IPS-11a (cell line): ENCODE results near the gene ITPRID2.

Experiments used
- H3K4me3 ChIP-seq: one replicate; pipeline ENCODE4 v1.5.1; 2013; ENCODE audit warnings: low read depth, low read length, control low read depth

Gene ITPRID2

DNA sequence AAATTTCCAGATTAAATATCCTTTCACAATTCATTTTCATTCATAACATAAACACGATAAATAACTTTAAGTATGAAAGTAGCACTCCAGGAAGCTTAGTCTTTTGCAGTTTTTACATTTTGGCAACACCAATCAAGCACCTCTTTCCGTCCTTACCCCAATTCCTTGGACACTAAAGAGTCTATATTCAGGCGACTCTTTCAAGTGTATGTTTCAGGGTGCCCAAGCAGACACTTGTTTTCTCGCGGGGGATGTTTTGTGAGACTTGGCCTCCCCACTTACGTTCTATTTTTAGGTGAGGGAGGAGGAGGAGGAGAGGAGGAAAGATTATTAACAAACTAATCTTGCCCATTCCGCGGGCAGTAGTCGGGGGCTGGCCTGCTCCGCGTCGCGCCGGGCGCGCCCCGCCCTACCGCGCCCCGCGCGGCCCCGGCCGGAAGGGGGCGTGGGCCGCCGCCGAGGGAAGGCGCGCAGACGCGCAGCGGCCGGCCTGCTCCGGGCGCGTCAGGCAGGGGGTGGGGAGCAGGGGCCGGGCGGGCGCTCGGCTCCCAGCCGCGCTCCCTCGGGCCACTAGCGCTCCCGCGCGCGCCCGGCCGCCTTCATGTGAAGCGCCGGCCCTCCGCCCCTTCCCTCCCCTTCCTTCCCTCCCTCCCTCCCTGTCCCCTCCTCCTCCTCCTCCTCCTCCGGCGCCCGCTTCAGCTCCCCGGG is at the start of gene ITPRID2:
Gene ITPRID2 (plus strand): TSS at position 473 of the 708 bp plus-strand sequence. CDS start 337 bp downstream, outside the sequence.
- H3K4me3 ChIP-seq = peak within 1 kb of the TSS; percentile 79

DNA sequence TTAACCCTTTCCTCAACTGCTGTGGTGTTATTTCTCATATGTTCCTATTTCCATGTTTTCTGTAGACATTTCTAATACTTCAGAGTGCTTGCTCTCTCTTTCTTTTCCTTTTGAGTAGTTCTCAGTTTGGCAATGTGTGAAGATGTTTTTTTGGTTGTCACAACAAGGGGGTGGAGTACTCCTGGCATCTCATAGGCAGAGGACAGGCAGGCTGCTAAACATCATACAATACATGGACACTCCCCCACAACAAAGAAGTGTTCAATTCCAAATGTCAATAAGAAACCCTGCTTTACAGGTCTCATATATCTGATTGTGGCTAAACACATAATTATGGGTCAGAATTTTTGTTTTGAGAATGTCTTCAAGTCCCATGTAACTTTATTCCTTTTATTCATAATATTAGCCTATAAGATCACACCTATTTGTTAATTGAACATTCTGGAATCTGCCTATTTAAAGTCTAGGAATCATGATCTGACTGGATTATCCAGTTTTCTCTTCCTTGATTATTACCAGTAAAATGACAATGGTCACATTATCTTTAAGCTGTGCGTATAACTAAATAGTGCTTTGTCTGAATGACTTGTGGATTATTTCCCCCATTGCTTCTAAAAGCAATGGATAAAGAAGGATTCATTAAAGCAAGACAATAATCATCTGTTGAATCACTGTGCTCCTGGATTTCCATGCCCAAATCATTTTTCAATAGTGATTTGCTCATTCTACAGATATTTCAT is 46.8 kb upstream of the ITPRID2 start:
- no peak overlapping the region for H3K4me3 ChIP-seq

GRCh38 chr2:181846399-181847197 is 44.9 kb upstream of the ITPRID2 start:
- H3K4me3 ChIP-seq = no peak overlapping the region

- no peak overlapping the region for H3K4me3 ChIP-seq
Observed at GRCh38 chr2:181847198-181847556, 44.4 kb upstream of the ITPRID2 start.

DNA sequence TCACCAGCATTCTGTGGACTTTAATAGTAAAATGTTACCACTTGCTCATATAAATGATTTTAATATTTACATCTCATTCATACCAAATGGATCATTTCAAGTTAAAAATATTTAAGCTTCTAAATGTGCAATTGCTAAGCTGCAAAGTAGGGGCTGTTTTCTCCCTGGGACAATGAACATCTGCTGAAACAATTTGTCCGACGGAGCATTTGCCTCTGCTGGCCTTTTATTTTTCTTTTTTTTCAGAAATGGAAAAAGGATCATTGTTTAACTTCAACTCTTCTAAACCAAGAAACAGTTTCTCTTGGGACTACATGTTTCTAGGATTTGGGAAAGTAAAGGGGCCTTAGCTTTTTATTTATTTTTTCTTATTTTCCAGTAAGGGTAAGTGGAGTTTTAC is 43.8 kb upstream of the ITPRID2 start:
- no peak overlapping the region for H3K4me3 ChIP-seq

DNA sequence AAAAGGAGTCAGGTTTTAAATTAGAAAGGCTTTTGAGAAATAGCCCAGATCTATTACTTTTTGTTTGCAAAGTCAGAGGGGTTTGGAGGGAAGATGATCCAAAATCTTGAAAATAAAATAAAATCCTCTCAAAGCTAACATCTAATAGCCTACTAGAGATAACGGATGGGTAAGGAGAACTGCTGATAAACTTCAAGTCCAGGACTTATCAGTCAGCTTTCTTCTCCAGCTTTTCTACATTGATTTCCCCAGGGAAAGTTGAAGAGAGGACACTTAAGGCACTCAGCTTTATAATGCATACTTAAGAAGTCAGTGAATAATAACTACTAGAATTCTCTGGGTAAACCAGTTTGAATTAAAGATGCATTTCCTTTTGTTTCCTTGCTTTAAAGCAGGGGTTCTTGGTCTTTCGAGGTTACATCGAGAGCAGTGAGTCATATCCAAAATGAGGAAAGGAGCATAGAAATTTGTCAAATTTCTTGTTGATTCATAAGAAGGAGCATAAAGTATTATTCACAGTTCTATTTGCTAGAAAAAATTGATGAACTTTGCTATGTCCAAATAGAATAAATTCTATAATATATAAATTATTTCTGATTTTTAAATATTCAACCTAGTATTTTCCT is 43.2 kb upstream of the ITPRID2 start:
- no peak overlapping the region for H3K4me3 ChIP-seq

GRCh38 chr2:181849601-181850000 is 41.9 kb upstream of the ITPRID2 start:
- no peak overlapping the region for H3K4me3 ChIP-seq

GRCh38 chr2:181850936-181851560 is 40.5 kb upstream of the ITPRID2 start:
- no peak overlapping the region for H3K4me3 ChIP-seq

DNA sequence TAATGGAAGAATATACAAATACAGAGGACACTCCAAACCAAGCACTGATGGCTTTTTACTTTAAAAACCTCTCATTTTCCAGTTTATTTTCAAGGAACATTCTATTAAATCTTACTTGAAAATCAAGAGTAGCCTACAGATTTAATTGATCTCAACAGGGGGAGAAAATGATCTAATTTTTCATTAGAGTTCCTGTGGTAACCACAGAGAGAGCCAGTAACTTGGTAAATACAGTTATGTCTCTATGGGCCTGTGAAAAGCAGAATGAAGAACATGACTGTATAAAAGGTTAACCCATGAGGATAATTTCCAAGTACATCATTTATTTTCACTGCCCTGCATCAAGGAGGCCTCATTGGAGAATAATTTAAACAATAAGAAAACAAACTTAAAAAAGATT is 39.8 kb upstream of the ITPRID2 start:
- no peak overlapping the region for H3K4me3 ChIP-seq

DNA sequence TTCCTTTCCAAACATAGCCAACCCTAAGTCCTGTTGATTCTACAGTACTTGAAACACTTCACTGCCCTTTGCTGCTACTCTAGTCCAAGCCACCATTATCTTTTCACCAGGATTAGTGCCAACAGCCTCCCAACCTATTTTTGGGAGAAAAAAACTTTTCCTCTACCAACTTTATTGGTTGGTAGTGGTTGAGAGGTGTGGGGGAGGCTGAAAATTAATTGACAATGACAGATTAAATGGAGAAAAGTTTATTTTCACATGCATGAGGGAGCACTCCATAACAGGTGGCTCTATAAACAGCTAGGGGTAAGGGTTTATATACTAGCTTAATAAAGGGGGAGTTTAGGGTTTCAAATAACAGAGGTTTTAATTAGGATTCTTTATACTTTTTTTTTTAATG is 37.8 kb upstream of the ITPRID2 start:
- no peak overlapping the region for H3K4me3 ChIP-seq

GRCh38 chr2:181857483-181857882 is 34.0 kb upstream of the ITPRID2 start:
- H3K4me3 ChIP-seq = no peak overlapping the region

- no peak overlapping the region for H3K4me3 ChIP-seq
Observed at GRCh38 chr2:181858600-181858999, 32.9 kb upstream of the ITPRID2 start.

DNA sequence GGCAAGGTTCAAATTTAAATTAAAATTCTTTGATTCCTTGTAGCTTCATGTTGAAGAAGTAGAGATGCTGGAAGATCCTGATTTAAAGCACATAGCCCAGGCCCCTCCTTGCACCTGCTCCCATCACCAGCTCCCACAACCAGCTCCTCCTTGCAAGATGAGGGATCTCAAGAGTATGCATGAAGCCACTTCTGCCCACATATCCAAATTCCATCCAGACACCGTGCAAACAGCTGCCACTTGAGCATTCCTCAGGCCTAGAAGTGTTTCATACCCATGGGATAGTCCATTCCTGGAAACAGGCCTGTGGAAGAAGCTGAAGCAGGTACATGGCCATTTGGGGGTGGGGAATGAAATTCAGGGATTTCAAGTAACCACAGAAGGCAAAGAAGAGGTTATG is 32.4 kb upstream of the ITPRID2 start:
- no peak overlapping the region for H3K4me3 ChIP-seq

- H3K4me3 ChIP-seq = no peak overlapping the region
Observed at GRCh38 chr2:181859803-181860202, 31.7 kb upstream of the ITPRID2 start.

GRCh38 chr2:181861379-181861778 is 30.2 kb upstream of the ITPRID2 start:
- no peak overlapping the region for H3K4me3 ChIP-seq

GRCh38 chr2:181862583-181863281 is 28.8 kb upstream of the ITPRID2 start:
- no peak overlapping the region for H3K4me3 ChIP-seq

- no peak overlapping the region for H3K4me3 ChIP-seq
Observed at GRCh38 chr2:181872178-181872577, 19.4 kb upstream of the ITPRID2 start.

GRCh38 chr2:181876614-181877063 is 14.9 kb upstream of the ITPRID2 start:
- H3K4me3 ChIP-seq = no peak overlapping the region

GRCh38 chr2:181877181-181877664 is 14.3 kb upstream of the ITPRID2 start:
- no peak overlapping the region for H3K4me3 ChIP-seq

GRCh38 chr2:181878448-181878847 is 13.1 kb upstream of the ITPRID2 start:
- no peak overlapping the region for H3K4me3 ChIP-seq
